Mammary epithelial cell (primary cell): ENCODE data around the gene RET.

Source experiments
- CTCF ChIP-seq, 2 donors: IDR thresholded peaks in 1 of 2; conservative IDR thresholded peaks in 1 of 2; 2 replicates each; pipeline ENCODE4 v1.5.1; 2011 to 2012; ENCODE audit warnings: inconsistent platforms in 2 of 2, low read length in 2 of 2, mild to moderate bottlenecking in 2 of 2, control low read depth in 1 of 2, low read depth in 1 of 2; ENCODE audit not compliant: insufficient read depth in 1 of 2; ENCODE audit errors: extremely low read depth in 1 of 2
- EZH2 ChIP-seq: IDR thresholded peaks from 2 replicates; pipeline ENCODE4 v1.6.1; 2012; ENCODE audit warnings: low read length, inconsistent platforms, borderline replicate concordance

GRCh38 chr10:43102063-43102828 is 25.4 kb downstream of the RET start:
- TF ChIP-seq CTCF (conservative IDR thresholded peaks at IDR 0.05 in 1 of 2, IDR thresholded peaks at IDR 0.05 in 1 of 2; ENCODE audit: extremely low read depth in 1 of 2, insufficient read depth in 1 of 2, low read depth in 1 of 2, low read length in 2 of 2) (no peak), EZH2 (no peak)
